ENCODE results near the gene STARD5.
"Not testable (repeated sequence)": the region's sequence is repeated elsewhere in the genome, so short reads cannot be mapped to it uniquely, and the experiment has no call there.

The STARD5 gene

GRCh38 chr15:81337241-81337640, 13.3 kb upstream of the STARD5 start:
- DNase-seq (ENCODE audit: low spot score) = no peak

DNA sequence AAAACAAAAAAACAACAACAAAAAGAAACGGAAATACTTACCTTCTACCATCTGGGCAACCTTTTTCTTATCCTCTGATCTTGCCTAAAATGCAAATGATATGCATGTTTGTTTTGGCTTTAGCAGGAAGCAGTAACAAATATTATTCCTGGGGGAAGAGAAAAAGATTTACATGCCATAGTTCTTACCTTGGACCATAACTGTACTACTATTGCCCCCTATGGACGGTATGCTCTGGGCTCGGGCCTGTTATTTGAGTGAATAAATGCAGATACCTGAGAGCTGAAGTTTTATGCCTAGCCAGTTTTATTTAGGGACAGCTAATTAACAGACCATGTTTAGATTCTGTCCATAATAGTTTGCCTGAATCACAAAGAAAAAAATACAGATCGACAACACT, 12.6 kb upstream of the STARD5 start:
- peak; percentile 63 for DNase-seq (ENCODE audit: low spot score)

GRCh38 chr15:81335631-81336030, 11.7 kb upstream of the STARD5 start:
- no peak for DNase-seq (ENCODE audit: low spot score)

GRCh38 chr15:81334768-81335435, 11.0 kb upstream of the STARD5 start:
- DNase-seq (ENCODE audit: low spot score) = no peak

GRCh38 chr15:81333363-81333762, 9.4 kb upstream of the STARD5 start:
- DNase-seq (ENCODE audit: low spot score) = no peak

DNA sequence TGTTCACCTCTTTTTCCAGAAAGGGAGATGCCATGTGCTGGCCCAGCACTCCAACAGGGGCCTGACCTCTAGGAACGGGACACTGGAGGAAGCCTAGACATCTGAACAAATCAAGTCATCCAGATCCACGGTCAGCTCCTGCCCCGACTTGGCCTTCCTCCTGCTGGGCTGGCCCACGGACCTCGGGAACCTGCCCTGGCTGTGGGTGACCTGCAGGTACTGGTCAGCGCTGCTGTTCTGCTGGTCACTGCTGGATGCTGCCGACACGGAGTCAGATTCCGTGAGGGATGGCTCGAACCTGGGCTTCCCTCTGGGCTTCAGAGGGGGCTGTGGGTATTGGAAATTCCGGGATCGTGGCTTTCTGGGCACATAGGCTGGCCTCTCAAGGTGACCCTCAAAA, 8.4 kb upstream of the STARD5 start:
- no peak for DNase-seq (ENCODE audit: low spot score)

- DNase-seq (ENCODE audit: low spot score) = no peak
Measured at GRCh38 chr15:81331600-81331999, 7.7 kb upstream of the STARD5 start.

GRCh38 chr15:81331141-81331540, 7.2 kb upstream of the STARD5 start:
- DNase-seq (ENCODE audit: low spot score) = not testable (repeated sequence)

DNA sequence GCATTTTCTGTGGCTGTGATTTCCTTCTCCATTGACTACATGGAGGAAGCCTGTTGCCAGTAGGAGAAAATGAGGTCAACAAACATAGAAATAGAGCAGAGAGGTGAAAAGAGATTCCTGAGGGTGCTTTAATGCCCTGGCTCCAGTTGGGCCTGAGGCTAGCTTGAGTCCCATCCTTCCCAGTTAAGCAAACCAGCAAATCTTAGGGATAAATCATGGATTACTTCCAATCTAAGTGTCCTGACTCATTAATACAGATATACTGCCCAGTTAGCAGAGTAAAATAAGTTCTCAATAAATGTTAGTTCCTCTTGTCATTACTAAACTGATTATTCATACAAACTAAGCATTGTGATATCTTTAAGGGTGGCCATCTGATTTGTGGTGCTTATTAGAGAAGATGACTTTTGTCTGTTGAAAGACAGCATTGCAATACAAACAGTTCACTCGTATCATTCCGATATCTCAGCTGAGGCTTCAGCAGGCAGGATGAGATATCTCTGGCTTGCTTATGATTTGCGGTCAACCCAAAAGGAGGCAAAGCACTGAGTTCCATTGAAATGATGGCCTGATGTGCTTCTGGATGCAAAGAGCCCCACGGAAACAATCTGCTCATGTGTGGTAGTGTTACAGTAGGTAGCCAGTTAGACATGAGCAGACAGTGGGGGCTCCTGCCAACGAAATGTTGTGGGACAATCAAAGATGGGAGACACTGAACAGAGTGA, 6.6 kb upstream of the STARD5 start:
- no peak for DNase-seq (ENCODE audit: low spot score)

- no peak for DNase-seq (ENCODE audit: low spot score)
Measured at GRCh38 chr15:81329446-81329845, 5.5 kb upstream of the STARD5 start.

DNA sequence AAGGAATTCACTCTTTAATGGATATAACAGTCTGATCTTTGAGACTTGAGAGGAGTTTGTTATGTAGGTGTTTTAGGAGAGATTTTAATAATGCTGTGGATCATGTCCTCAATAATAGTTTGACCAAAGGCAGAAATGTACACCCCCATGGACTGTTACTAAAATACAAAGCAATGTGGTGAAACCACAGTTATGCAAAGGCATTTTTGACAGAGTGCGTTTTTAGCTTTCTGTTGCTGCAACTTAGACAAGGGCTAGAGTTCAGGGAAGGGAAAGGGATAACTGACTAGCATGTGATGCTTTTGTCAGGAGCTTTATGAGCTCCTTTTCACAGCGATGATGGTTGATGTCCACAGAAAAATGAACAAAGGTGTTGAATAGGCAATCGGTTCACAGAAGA, 3.6 kb upstream of the STARD5 start:
- DNase-seq (ENCODE audit: low spot score) = no peak

DNA sequence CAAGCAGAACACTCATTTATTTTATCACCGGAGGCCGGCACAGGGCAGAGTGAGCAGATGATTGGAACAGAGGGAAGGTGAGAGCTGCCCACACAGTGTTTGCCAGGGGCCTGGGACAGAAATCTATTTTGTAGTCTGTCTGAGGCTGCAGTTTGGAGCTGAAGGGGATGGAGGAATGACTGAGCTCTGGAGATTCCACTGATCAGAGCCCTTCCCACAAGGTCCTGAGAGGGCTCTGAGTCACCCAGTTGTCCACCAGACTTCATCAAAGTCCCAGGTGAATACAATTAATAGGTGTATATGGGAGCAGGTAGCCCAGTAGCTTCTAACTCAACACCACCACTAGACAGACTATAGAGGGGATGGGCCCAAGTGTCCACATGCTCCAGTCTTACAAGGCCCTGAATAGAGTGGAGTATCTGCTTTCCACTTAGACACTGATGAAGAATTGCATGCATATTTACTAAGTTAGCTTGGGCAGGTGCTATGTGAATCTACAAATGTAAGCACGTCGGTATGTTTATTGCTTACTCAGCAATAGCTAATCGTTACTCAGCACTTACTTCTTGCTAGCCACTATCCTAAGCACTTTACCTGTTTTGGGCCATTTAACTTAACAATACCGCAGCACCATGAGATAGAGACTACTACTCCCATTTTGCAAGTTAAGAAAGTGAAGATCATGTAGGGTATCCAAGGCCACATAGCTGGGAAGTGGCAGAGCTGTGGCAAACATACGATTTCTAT, 2.7 kb upstream of the STARD5 start:
- no peak for DNase-seq (ENCODE audit: low spot score)

DNA sequence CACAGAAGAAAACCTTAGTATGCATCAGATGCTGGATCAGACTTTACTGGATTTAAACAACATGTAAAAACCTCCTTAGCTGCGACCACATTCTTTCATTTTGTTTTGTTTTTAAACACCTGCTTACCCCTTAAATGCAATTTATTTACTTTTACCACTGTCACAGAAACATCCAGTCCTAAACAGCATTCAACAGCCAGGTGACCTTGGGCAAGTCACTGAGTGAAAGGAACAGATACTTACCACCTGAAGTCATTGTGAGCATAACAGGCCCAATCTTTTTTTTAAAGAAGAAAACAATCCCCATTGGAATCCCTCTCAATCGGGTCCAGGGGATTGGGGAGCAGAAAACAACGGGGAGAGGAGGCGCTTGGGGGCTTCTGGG, 390 bp downstream of the STARD5 start:
- no peak for DNase-seq (ENCODE audit: low spot score)

- DNase-seq (ENCODE audit: low spot score) = no peak
Measured at GRCh38 chr15:81322676-81323253, 1.2 kb downstream of the STARD5 start.

DNA sequence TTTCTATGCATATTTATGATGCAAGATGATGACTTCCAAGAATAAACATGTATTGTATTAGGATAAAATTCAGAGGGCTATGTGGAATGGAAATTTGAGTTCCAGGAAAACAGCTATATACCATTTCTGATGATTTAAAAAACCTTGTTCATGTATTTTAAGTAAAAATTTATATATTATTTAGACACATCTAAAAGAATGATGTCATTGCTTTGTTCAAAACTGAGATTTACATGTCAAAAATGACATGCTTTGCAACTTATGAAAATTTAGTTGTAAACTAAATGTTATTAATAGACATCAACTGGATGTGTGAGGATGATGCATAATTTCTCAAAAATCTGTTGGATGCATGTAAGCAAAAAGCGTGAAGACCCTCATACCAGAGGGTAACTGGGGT, 2.3 kb downstream of the STARD5 start:
- DNase-seq (ENCODE audit: low spot score) = no peak

GRCh38 chr15:81317642-81318017, 6.3 kb downstream of the STARD5 start:
- DNase-seq (ENCODE audit: low spot score) = no peak

GRCh38 chr15:81316267-81316666, 7.7 kb downstream of the STARD5 start:
- no peak for DNase-seq (ENCODE audit: low spot score)

DNA sequence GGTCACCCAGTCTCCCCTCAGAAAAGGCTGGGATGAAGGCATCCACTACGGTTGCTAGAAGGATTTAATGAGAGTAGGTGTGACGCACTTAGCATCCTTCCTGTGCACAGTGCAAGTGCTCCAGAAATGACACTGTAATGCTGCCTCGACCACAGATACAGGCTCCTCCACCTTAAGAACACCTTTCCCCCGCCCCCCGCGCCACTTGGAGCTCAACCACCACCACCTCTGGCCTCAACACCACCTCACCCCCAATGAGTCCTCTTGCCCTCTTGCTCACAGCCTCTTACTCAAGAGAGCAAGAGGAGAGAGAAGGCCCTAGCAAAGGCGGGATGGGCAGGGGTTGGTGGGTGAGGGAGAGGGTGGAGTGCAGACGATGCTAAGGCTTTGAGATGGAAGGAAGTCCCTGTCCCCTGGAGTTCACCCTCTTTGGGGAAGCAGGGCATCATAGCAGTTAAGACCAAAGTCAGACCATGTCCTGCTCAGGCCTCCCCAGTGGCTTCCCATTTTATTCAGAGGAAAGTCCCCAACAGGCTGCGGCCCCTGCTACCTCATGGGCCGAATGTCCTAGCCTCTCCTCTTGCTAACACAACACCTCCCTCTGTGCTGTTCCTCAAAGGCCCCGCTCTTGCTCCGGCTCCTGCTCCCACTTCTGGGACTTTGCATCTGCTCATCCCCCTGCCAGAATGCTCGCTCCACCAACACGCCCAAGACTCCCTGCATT, 8.3 kb downstream of the STARD5 start:
- DNase-seq (ENCODE audit: low spot score) = no peak

- no peak for DNase-seq (ENCODE audit: low spot score)
Measured at GRCh38 chr15:81314378-81314777, 9.6 kb downstream of the STARD5 start.

- no peak for DNase-seq (ENCODE audit: low spot score)
Measured at GRCh38 chr15:81313686-81314085, 10.3 kb downstream of the STARD5 start.

DNA sequence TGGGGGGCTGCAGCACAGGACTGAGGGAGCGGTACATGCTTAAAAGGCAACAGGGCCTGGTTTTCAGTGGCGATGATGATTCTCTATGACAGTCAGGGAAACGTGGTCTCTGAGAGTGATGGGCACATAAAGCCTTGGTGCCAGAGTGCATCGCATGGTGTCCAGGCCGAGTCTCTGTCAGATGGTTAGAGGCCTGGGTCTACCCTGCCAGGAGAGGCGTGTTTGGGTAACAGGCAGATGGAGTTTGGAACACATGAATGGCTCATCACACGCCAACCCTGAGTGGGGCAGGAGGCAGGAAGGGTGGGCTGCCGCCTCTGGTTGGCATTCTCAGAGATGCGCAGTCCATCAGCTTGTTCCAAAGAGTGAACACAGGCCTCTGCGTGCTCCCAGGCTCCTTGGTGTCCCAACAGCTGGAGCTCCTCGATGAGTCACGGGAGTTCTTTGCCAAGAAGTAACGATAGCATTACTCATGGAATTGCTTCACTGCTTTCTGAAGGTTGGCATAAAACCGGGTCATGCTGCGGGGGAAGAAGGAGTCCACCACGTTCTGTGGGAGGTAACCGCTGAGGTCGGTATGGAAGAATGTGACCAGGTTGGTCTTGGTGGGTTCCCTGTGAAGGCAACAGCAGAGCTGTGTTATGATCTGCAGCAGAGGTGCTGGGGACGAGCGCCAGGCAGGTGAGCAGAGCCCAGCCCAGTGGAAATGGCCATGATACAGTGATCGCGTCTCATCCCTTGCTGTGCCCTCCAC, 11.0 kb downstream of the STARD5 start:
- DNase-seq (ENCODE audit: low spot score) = no peak
